SU-DHL-6 (cell line): Measurements from ENCODE around the gene MT1H.

ENCODE experiments used
- H2AFZ ChIP-seq: fragments of 200-600 bp; sonication (generic); 2 replicates; pipeline ENCODE4 v1.6.1; 2014; ENCODE audit warnings: low read depth, mild to moderate bottlenecking, moderate library complexity, mixed read lengths, antibody characterized with exemption, low read length; ENCODE audit not compliant: severe bottlenecking
- H3F3A ChIP-seq: fragments of 200-600 bp; shearing (Covaris generic); 2 replicates; pipeline ENCODE4 v1.6.0; 2016; ENCODE audit warnings: antibody characterized with exemption, mild to moderate bottlenecking; ENCODE audit not compliant: insufficient read depth
- H3K27ac ChIP-seq: fragments of 200-600 bp; sonication (generic); 2 replicates; pipeline ENCODE4 v1.5.1; 2016; ENCODE audit warnings: low read depth, mild to moderate bottlenecking, low read length, moderate library complexity, mixed read lengths
- H3K27me3 ChIP-seq: fragments of 200-600 bp; sonication (generic), shearing (Covaris generic); 2 replicates; pipeline ENCODE4 v1.6.0; 2014; ENCODE audit warnings: mild to moderate bottlenecking, low read length
- H3K36me3 ChIP-seq: fragments of 200-600 bp; sonication (generic); 2 replicates; pipeline ENCODE4 v1.6.1; 2014; ENCODE audit warnings: mild to moderate bottlenecking, low read length, mixed read lengths
- H3K4me2 ChIP-seq: fragments of 300-600, 200-600 bp; shearing (Covaris generic), sonication (generic); 2 replicates; pipeline ENCODE4 v1.6.0; 2014; ENCODE audit warnings: low read length, low read depth, mild to moderate bottlenecking; ENCODE audit not compliant: poor library complexity, severe bottlenecking
- H3K4me3 ChIP-seq: fragments of 200-600 bp; sonication (generic); 2 replicates; pipeline ENCODE4 v1.5.1; 2014; ENCODE audit warnings: antibody characterized with exemption, low read length, mild to moderate bottlenecking, mixed read lengths; ENCODE audit not compliant: insufficient read depth, poor library complexity, severe bottlenecking
- H3K79me2 ChIP-seq: fragments of 200-600 bp; sonication (generic); 2 replicates; pipeline ENCODE4 v1.6.1; 2014; ENCODE audit warnings: mild to moderate bottlenecking, low read length, moderate library complexity; ENCODE audit not compliant: insufficient read depth
- H3K9ac ChIP-seq: fragments of 200-600 bp; sonication (generic); 2 replicates; pipeline ENCODE4 v1.7.0; 2014; ENCODE audit warnings: mild to moderate bottlenecking, low read length
- H3K9me2 ChIP-seq: fragments of 200-600 bp; sonication (generic); replicated peaks from 2 replicates; pipeline ENCODE4 v1.6.1; 2014; ENCODE audit warnings: low read length; ENCODE audit not compliant: insufficient read depth
- H3K9me3 ChIP-seq: fragments of 200-600 bp; sonication (generic); 2 replicates; pipeline ENCODE4 v1.6.1; 2014; ENCODE audit warnings: low read length, mixed read lengths; ENCODE audit not compliant: insufficient read depth
- H4K20me1 ChIP-seq: fragments of 200-600 bp; sonication (generic); 2 replicates; pipeline ENCODE4 v1.6.1; 2014; ENCODE audit warnings: low read depth, mild to moderate bottlenecking, antibody characterized with exemption, low read length, moderate library complexity, mixed read lengths
- EZH2phosphoT487 ChIP-seq: fragments of 200-600 bp; sonication (generic), shearing (Covaris generic); conservative IDR thresholded peaks from 2 replicates; pipeline ENCODE4 v1.6.1; 2018; ENCODE audit warnings: mild to moderate bottlenecking, antibody characterized with exemption, low read length, moderate library complexity, mixed read lengths
- TF ChIP-seq, protein P1 (sequence below): fragments of 200-600 bp; sonication (generic); IDR thresholded peaks from one replicate; pipeline ENCODE4 v1.5.1; 2017; ENCODE audit warnings: antibody characterized with exemption, mild to moderate bottlenecking, low read length, moderate library complexity; ENCODE audit not compliant: insufficient read depth, poor library complexity, severe bottlenecking

The MT1H gene

DNA sequence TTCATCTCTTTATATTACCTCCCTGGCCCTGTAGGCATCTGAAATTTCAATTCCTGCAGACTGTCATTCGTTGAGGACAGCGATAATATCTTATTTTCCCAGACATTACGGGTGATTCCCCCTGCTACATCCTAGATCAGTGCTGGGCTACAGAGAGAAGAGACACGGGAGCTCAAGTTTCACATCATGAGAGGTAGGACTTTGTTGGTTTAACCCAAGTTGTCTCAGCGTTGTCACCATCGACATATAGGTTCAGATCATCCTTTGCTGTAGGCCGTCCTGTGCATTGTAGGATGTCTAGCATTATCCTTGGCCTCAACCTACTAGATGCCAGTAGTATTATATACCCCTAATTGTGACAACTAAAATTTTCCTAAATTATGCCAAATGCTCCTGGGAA, 31.9 kb downstream of the MT1H start:
- no peak overlapping the region for H3K9ac ChIP-seq
- no peaks in the 10 kb centered on the region for H3K27me3 ChIP-seq
- no peak overlapping the region for H3K4me3 ChIP-seq
- H4K20me1 ChIP-seq = no peaks in the 10 kb centered on the region
- H3K9me2 ChIP-seq = no peaks in the 10 kb centered on the region
- no peaks in the 10 kb centered on the region for H3K9me3 ChIP-seq
- H2AFZ ChIP-seq = peak overlapping the region; percentile 81
- TF ChIP-seq, protein P1, sequence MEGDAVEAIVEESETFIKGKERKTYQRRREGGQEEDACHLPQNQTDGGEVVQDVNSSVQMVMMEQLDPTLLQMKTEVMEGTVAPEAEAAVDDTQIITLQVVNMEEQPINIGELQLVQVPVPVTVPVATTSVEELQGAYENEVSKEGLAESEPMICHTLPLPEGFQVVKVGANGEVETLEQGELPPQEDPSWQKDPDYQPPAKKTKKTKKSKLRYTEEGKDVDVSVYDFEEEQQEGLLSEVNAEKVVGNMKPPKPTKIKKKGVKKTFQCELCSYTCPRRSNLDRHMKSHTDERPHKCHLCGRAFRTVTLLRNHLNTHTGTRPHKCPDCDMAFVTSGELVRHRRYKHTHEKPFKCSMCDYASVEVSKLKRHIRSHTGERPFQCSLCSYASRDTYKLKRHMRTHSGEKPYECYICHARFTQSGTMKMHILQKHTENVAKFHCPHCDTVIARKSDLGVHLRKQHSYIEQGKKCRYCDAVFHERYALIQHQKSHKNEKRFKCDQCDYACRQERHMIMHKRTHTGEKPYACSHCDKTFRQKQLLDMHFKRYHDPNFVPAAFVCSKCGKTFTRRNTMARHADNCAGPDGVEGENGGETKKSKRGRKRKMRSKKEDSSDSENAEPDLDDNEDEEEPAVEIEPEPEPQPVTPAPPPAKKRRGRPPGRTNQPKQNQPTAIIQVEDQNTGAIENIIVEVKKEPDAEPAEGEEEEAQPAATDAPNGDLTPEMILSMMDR = no peak
- no peak for TF ChIP-seq EZH2phosphoT487
- no peak overlapping the region for H3K27ac ChIP-seq
- no peaks in the 10 kb centered on the region for H3K79me2 ChIP-seq
- H3F3A ChIP-seq = no peaks in the 10 kb centered on the region
- H3K4me2 ChIP-seq = no peak overlapping the region
- H3K36me3 ChIP-seq = no peaks in the 10 kb centered on the region

- Histone ChIP-seq H3F3A (no peaks in the 10 kb centered on the region), H3K9me3 (no peaks in the 10 kb centered on the region), H3K4me2 (no peak overlapping the region), H4K20me1 (no peaks in the 10 kb centered on the region), H3K9ac (no peak overlapping the region), H2AFZ (peak overlapping the region; percentile 75), H3K27me3 (no peaks in the 10 kb centered on the region), H3K27ac (no peak overlapping the region), H3K4me3 (no peak overlapping the region), H3K79me2 (no peaks in the 10 kb centered on the region), H3K36me3 (no peaks in the 10 kb centered on the region), H3K9me2 (no peaks in the 10 kb centered on the region)
- TF ChIP-seq, protein P1 = no peak
- TF ChIP-seq EZH2phosphoT487 = no peak
Measured at GRCh38 chr16:56702836-56703235, 33.2 kb downstream of the MT1H start.

- no peaks in the 10 kb centered on the region for H3K36me3 ChIP-seq
- no peaks in the 10 kb centered on the region for H3K27me3 ChIP-seq
- H3K9ac ChIP-seq = no peak overlapping the region
- H3K4me2 ChIP-seq = no peak overlapping the region
- H3K9me3 ChIP-seq = no peaks in the 10 kb centered on the region
- no peaks in the 10 kb centered on the region for H3K79me2 ChIP-seq
- no peaks in the 10 kb centered on the region for H3K9me2 ChIP-seq
- no peak overlapping the region for H2AFZ ChIP-seq
- H3F3A ChIP-seq = no peaks in the 10 kb centered on the region
- no peak overlapping the region for H3K27ac ChIP-seq
- no peaks in the 10 kb centered on the region for H4K20me1 ChIP-seq
- no peak overlapping the region for H3K4me3 ChIP-seq
- TF ChIP-seq, protein P1 = no peak
- no peak for TF ChIP-seq EZH2phosphoT487
Measured at GRCh38 chr16:56708525-56709442, 39.2 kb downstream of the MT1H start.
